ENCODE data around the gene PDE2A. TPM values are rescaled to one million over a fixed set of nuclear protein-coding genes. Genes with fewer than 3 reads are reported as not detected.

Gene PDE2A
- polyA plus RNA-seq, 3 donors: 0.18 to 1.7 (median 0.53) TPM

- no peak overlapping the region for H3K4me3 ChIP-seq (replicated peaks in 1 of 3; ENCODE audit: low read depth in 2 of 3, low read length in 3 of 3)
- H2AFZ ChIP-seq (ENCODE audit: insufficient read depth, low read depth, low read length, poor library complexity, severe bottlenecking): no peak overlapping the region
- H3K79me2 ChIP-seq (ENCODE audit: insufficient read depth, low read length): no peaks in the 10 kb centered on the region
- 13% methylated on average over 1 of the region's 3 CpGs for WGBS (ENCODE audit: insufficient coverage)
- H3K9me3 ChIP-seq (replicated peaks in 1 of 2; ENCODE audit: control insufficient read depth in 1 of 2, insufficient read depth in 1 of 2, low read length in 2 of 2): no peaks in the 10 kb centered on the region
- no peak for DNase-seq
- H3K36me3 ChIP-seq (replicated peaks in 1 of 2; ENCODE audit: control insufficient read depth in 1 of 2, insufficient read depth in 2 of 2, low read length in 2 of 2): no peaks in the 10 kb centered on the region
- Mint-ChIP-seq H3K4me1 (no peaks in the 10 kb centered on the region), H3K9me3 (peaks cover 0 to 6% (median 2%) of the 10 kb centered on the region in 7 donors), H3K4me3 (no peak overlapping the region), H3K27ac (no peak overlapping the region), H3K36me3 (no peaks in the 10 kb centered on the region), H3K27me3 (ENCODE audit: low read depth in 3 of 3) (peaks cover 14 to 23% (median 19%) of the 10 kb centered on the region in 3 donors)
- H3K4me1 ChIP-seq (ENCODE audit: control insufficient read depth in 1 of 2, insufficient read depth in 2 of 2, low read length in 2 of 2): no peaks in the 10 kb centered on the region
- H3K4me2 ChIP-seq (replicated peaks; ENCODE audit: extremely low read depth, low read length, poor library complexity, severe bottlenecking): no peak overlapping the region
- intact Hi-C loops (cut with micrococcal nuclease): no loop called here
- no peak for TF ChIP-seq CTCF (IDR thresholded peaks at IDR 0.05)
- H3K9ac ChIP-seq (ENCODE audit: insufficient read depth, low read length, poor library complexity, severe bottlenecking): no peak overlapping the region
- H3K27ac ChIP-seq (ENCODE audit: low read depth in 1 of 2, low read length in 2 of 2): no peak overlapping the region
- peaks cover 0 to 2% of the 10 kb centered on the region in 2 donors for H3K27me3 ChIP-seq (ENCODE audit: control insufficient read depth in 2 of 2, insufficient read depth in 2 of 2, low read length in 2 of 2)
- no peaks in the 10 kb centered on the region for H4K20me1 ChIP-seq (ENCODE audit: insufficient read depth, low read length)
These were observed 139.6 kb downstream of the PDE2A start for GRCh38 chr11:72534371-72535193.

GRCh38 chr11:72529068-72529467 is 145.2 kb downstream of the PDE2A start:
- DNase-seq: no peak
- H2AFZ ChIP-seq (ENCODE audit: insufficient read depth, low read depth, low read length, poor library complexity, severe bottlenecking): no peak overlapping the region
- peaks cover 0 to 2% of the 10 kb centered on the region in 2 donors for H3K27me3 ChIP-seq (ENCODE audit: control insufficient read depth in 2 of 2, insufficient read depth in 2 of 2, low read length in 2 of 2)
- no peak overlapping the region for H3K4me2 ChIP-seq (replicated peaks; ENCODE audit: extremely low read depth, low read length, poor library complexity, severe bottlenecking)
- WGBS (ENCODE audit: insufficient coverage): 100% methylated on average over 2 of the region's 3 CpGs
- no peaks in the 10 kb centered on the region for H3K4me1 Mint-ChIP-seq
- H3K4me3 ChIP-seq (replicated peaks in 1 of 3; ENCODE audit: low read depth in 2 of 3, low read length in 3 of 3): no peak overlapping the region
- no peak overlapping the region for H3K27ac Mint-ChIP-seq
- no peak overlapping the region for H3K4me3 Mint-ChIP-seq
- no peak for TF ChIP-seq CTCF (IDR thresholded peaks at IDR 0.05)
- peaks cover 10 to 21% (median 12%) of the 10 kb centered on the region in 3 donors for H3K27me3 Mint-ChIP-seq (ENCODE audit: low read depth in 3 of 3)
- no peaks in the 10 kb centered on the region for H3K9me3 Mint-ChIP-seq
- intact Hi-C loops (cut with micrococcal nuclease): no loop called here
- H3K79me2 ChIP-seq (ENCODE audit: insufficient read depth, low read length): no peaks in the 10 kb centered on the region
- H3K36me3 ChIP-seq (replicated peaks in 1 of 2; ENCODE audit: control insufficient read depth in 1 of 2, insufficient read depth in 2 of 2, low read length in 2 of 2): no peaks in the 10 kb centered on the region
- H4K20me1 ChIP-seq (ENCODE audit: insufficient read depth, low read length): no peaks in the 10 kb centered on the region
- no peak overlapping the region for H3K9ac ChIP-seq (ENCODE audit: insufficient read depth, low read length, poor library complexity, severe bottlenecking)
- no peaks in the 10 kb centered on the region for H3K9me3 ChIP-seq (replicated peaks in 1 of 2; ENCODE audit: control insufficient read depth in 1 of 2, insufficient read depth in 1 of 2, low read length in 2 of 2)
- no peaks in the 10 kb centered on the region for H3K36me3 Mint-ChIP-seq
- no peak overlapping the region for H3K27ac ChIP-seq (ENCODE audit: low read depth in 1 of 2, low read length in 2 of 2)
- H3K4me1 ChIP-seq (ENCODE audit: control insufficient read depth in 1 of 2, insufficient read depth in 2 of 2, low read length in 2 of 2): no peaks in the 10 kb centered on the region
